HCT116 (cell line): ENCODE data around the gene ALDH3B1. TPM values are rescaled to one million over a fixed set of nuclear protein-coding genes. Genes with fewer than 3 reads are reported as not detected.

ENCODE experiments used
- ATAC-seq: fragments of 200-7000 bp; cut with Tn5 transposase; 2 replicates; pipeline ENCODE4 v1.9.1; 2020; ENCODE audit warnings: mild to moderate bottlenecking, moderate library complexity
- BruUV-seq: library from RNA; stranded (reverse); fragments of 400-500 nt; replicated peaks from 2 replicates; lab custom pipeline; 2021; lab: Mats Ljungman, UMichigan
- CTCF ChIA-PET: fragments of 300-600 bp; sonication (Branson Sonifier 250); formaldehyde crosslinking; loops from one replicate; lab custom pipeline; 2021; ENCODE audit warnings: antibody characterized with exemption; lab: Charles Lee
- POLR2A ChIA-PET: fragments of 300-600, 350-600 bp; sonication (Branson Sonifier 250); formaldehyde crosslinking; loops from one replicate; lab custom pipeline; 2021; ENCODE audit warnings: antibody characterized with exemption; lab: Charles Lee
- RAD21 ChIA-PET, 2 experiments: fragments of 300-600 bp; sonication (Branson Sonifier 250); formaldehyde crosslinking; loops; one replicate each; lab custom pipeline; 2023; ENCODE audit warnings: low total read pairs in 2 of 2; ENCODE audit not compliant: uncharacterized antibody in 2 of 2, unreplicated experiment in 2 of 2, low non-redundant PET in 1 of 2; lab: Charles Lee
- DNase-seq: peaks from one replicate; pipeline ENCODE4 v3.0.0-alpha.2; 2010; ENCODE audit warnings: low read depth, low spot score
- H2AFZ ChIP-seq: fragments of 200-600 bp; shearing (Covaris generic), sonication (generic); 2 replicates; pipeline ENCODE4 v1.6.1; 2017; ENCODE audit warnings: low read depth, mixed run types, mixed read lengths, antibody characterized with exemption, low read length; ENCODE audit not compliant: poor library complexity, severe bottlenecking
- H3K27ac ChIP-seq: 2 replicates; pipeline ENCODE4 v1.5.1; 2012; ENCODE audit warnings: low read depth, low read length
- H3K27me3 ChIP-seq: fragments of 200-600 bp; sonication (generic); 2 replicates; pipeline ENCODE4 v1.6.1; 2016; ENCODE audit warnings: mixed run types, low read length, mixed read lengths; ENCODE audit not compliant: insufficient read depth
- H3K36me3 ChIP-seq, 2 experiments: fragments of 200-500 bp in 1 of 2; fragments of 200-600 bp in 1 of 2; sonication (Bioruptor generic) in 1 of 2; sonication (generic) in 1 of 2; 2 replicates each; pipeline versions ENCODE4 v1.5.1 to v1.6.1; 2014 to 2016; ENCODE audit warnings: low read length in 2 of 2, inconsistent platforms in 1 of 2, mixed read lengths in 1 of 2, mixed run types in 1 of 2; ENCODE audit not compliant: insufficient read depth in 2 of 2, control insufficient read depth in 1 of 2
- H3K4me1 ChIP-seq, 2 experiments: fragments of 200-600 bp in 1 of 2; sonication (generic) in 1 of 2; 2 replicates each; pipeline versions ENCODE4 v1.5.1 to v1.6.1; 2012 to 2017; ENCODE audit warnings: low read length in 2 of 2, inconsistent platforms in 1 of 2, mild to moderate bottlenecking in 1 of 2, mixed read lengths in 1 of 2, mixed run types in 1 of 2, moderate library complexity in 1 of 2; ENCODE audit not compliant: insufficient read depth in 2 of 2, control insufficient read depth in 1 of 2
- H3K4me2 ChIP-seq: fragments of 200-600 bp; sonication (generic); 2 replicates; pipeline ENCODE4 v1.6.1; 2017; ENCODE audit warnings: mixed run types, low read length, mixed read lengths
- H3K4me3 ChIP-seq, 2 experiments: fragments of 200-600 bp in 1 of 2; sonication (generic) in 1 of 2; replicated peaks in 1 of 2; 2 replicates each; pipeline ENCODE4 v1.5.1; 2011 to 2016; ENCODE audit warnings: low read length in 2 of 2, control low read depth in 1 of 2, low read depth in 1 of 2, mild to moderate bottlenecking in 1 of 2, mixed read lengths in 1 of 2, mixed run types in 1 of 2
- H3K79me2 ChIP-seq: fragments of 200-600 bp; sonication (generic); 2 replicates; pipeline ENCODE4 v1.6.1; 2017; ENCODE audit warnings: mild to moderate bottlenecking, mixed run types, low read length, moderate library complexity, mixed read lengths; ENCODE audit not compliant: insufficient read depth
- H3K9ac ChIP-seq: fragments of 200-600 bp; sonication (generic); 2 replicates; pipeline ENCODE4 v1.6.1; 2016; ENCODE audit warnings: low read length, mixed read lengths
- H3K9me2 ChIP-seq: fragments of 200-600 bp; sonication (generic), shearing (Covaris generic); 2 replicates; pipeline ENCODE4 v1.6.1; 2017; ENCODE audit warnings: mixed run types, mild to moderate bottlenecking, moderate library complexity; ENCODE audit not compliant: insufficient read depth
- H3K9me3 ChIP-seq, 2 experiments: fragments of 200-500 bp in 1 of 2; fragments of 200-600 bp in 1 of 2; sonication (Bioruptor generic) in 1 of 2; sonication (generic) in 1 of 2; 2 replicates each; pipeline ENCODE4 v1.6.1; 2014 to 2017; ENCODE audit warnings: low read length in 2 of 2, mixed read lengths in 2 of 2, inconsistent platforms in 1 of 2, low read depth in 1 of 2, mild to moderate bottlenecking in 1 of 2, mixed run types in 1 of 2, moderate library complexity in 1 of 2; ENCODE audit not compliant: control insufficient read depth in 1 of 2, insufficient read depth in 1 of 2
- H4K20me1 ChIP-seq: fragments of 200-600 bp; sonication (generic), shearing (Covaris generic); 2 replicates; pipeline ENCODE4 v1.6.1; 2017; ENCODE audit warnings: mixed run types, mild to moderate bottlenecking, moderate library complexity; ENCODE audit not compliant: insufficient read depth
- CBX3 ChIP-seq: IDR thresholded peaks from 2 replicates; pipeline ENCODE4 v1.6.1; 2012; ENCODE audit warnings: low read depth
- CTCF ChIP-seq, 3 experiments: fragments of 200-600 bp in 1 of 3; sonication (generic) in 1 of 3; IDR thresholded peaks in 2 of 3; conservative IDR thresholded peaks in 1 of 3; 2 replicates each; pipeline ENCODE4 v1.5.1; 2012 to 2017; ENCODE audit warnings: low read depth in 2 of 3, low read length in 2 of 3, antibody characterized with exemption in 1 of 3, borderline replicate concordance in 1 of 3, control low read depth in 1 of 3, mild to moderate bottlenecking in 1 of 3, mixed read lengths in 1 of 3, mixed run types in 1 of 3, moderate library complexity in 1 of 3; ENCODE audit not compliant: insufficient read depth in 1 of 3
- EGR1 ChIP-seq: IDR thresholded peaks from 2 replicates; pipeline ENCODE4 v1.6.1; 2012; ENCODE audit warnings: low read depth
- ELF1 ChIP-seq: IDR thresholded peaks from 2 replicates; pipeline ENCODE4 v1.6.1; 2012; ENCODE audit warnings: low read depth, borderline replicate concordance
- EZH2 ChIP-seq: fragments of 200-600 bp; sonication (generic); IDR thresholded peaks from 2 replicates; pipeline ENCODE4 v1.6.1; 2017; ENCODE audit warnings: antibody characterized with exemption, mixed run types
- FOSL1 ChIP-seq: IDR thresholded peaks from 2 replicates; pipeline ENCODE4 v1.6.1; 2012; ENCODE audit warnings: low read depth
- JUND ChIP-seq: IDR thresholded peaks from 2 replicates; pipeline ENCODE4 v1.6.1; 2012
- POLR2A ChIP-seq: IDR thresholded peaks from 2 replicates; pipeline ENCODE4 v1.7.0; 2011; ENCODE audit warnings: borderline replicate concordance; ENCODE audit not compliant: insufficient read depth, insufficient read length; ENCODE audit errors: extremely low read depth
- POLR2AphosphoS5 ChIP-seq: IDR thresholded peaks from 2 replicates; pipeline ENCODE4 v1.6.1; 2011; ENCODE audit warnings: mild to moderate bottlenecking, low read depth, low read length, moderate library complexity
- RAD21 ChIP-seq: IDR thresholded peaks from 2 replicates; pipeline ENCODE4 v1.6.1; 2012; ENCODE audit warnings: low read depth, mild to moderate bottlenecking
- SIN3A ChIP-seq: IDR thresholded peaks from 2 replicates; pipeline ENCODE4 v1.6.1; 2012; ENCODE audit warnings: low read depth
- SRF ChIP-seq: IDR thresholded peaks from 2 replicates; pipeline ENCODE4 v1.6.1; 2012; ENCODE audit warnings: low read depth
- TCF7L2 ChIP-seq: IDR thresholded peaks from 2 replicates; pipeline ENCODE4 v1.7.0; 2011; ENCODE audit warnings: borderline replicate concordance, inconsistent platforms; ENCODE audit not compliant: insufficient read depth, insufficient read length; ENCODE audit errors: extremely low read depth
- YY1 ChIP-seq: IDR thresholded peaks from 2 replicates; pipeline ENCODE4 v1.6.1; 2011; ENCODE audit warnings: low read length, low read depth, moderate library complexity, mild to moderate bottlenecking; ENCODE audit not compliant: insufficient replicate concordance; ENCODE audit errors: extremely low read depth
- ZNF274 ChIP-seq: fragments of 200-500 bp; sonication (Bioruptor generic); IDR thresholded peaks from 2 replicates; pipeline ENCODE4 v1.6.1; 2014; ENCODE audit warnings: mild to moderate bottlenecking, low read depth, low read length, inconsistent platforms
- intact Hi-C: fragments of 100-400 bp; cut with micrococcal nuclease; formaldehyde crosslinking; loops from 2 replicates; pipeline ENCODE4 v1.10.0; 2022
- total RNA-seq: library from RNA; stranded (reverse); gene quantifications from one replicate; pipeline ENCODE4 v1.2.1, GENCODE V29; 2021; ENCODE audit not compliant: unreplicated experiment
- TF ChIP-seq, protein P1 (sequence below): IDR thresholded peaks from 2 replicates; pipeline ENCODE4 v1.6.1; 2011; ENCODE audit warnings: mild to moderate bottlenecking, low read length, moderate library complexity; ENCODE audit not compliant: insufficient replicate concordance; ENCODE audit errors: extremely low read depth
- TF ChIP-seq, protein P2 (sequence below): IDR thresholded peaks from 2 replicates; pipeline ENCODE4 v1.6.1; 2012

The ALDH3B1 gene
- total RNA-seq, 1 experiment from 2014 or later = 25.5 TPM

DNA sequence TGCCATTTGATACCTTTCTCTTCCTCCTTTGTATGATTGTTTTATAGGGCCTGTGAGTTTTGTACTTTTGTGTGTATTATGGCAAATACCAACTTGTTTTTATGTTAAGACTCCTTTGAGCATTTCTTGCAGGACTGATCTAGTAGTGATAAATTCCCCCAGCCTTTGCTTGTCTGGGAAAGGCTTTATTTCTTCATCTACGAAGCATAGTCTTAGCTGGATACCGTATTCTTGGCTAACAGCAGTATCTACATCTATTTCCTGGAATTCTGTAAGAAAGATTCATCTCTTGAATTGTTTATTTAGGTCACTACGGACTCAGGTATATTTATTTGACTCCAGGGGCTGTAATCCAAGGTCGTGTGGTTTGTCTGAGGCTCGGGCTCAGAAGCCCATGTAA is 14.4 kb downstream of the ALDH3B1 start:
- ATAC-seq (no peak), DNase-seq (no peak)
- H3K79me2 ChIP-seq = no peaks in the 10 kb centered on the region
- TF ChIP-seq EZH2 (no peak), SRF (no peak), POLR2AphosphoS5 (no peak), CBX3 (no peak), CTCF (IDR thresholded peaks at IDR 0.05 in 2 of 3, conservative IDR thresholded peaks at IDR 0.05 in 1 of 3; ENCODE audit: borderline replicate concordance in 1 of 3, insufficient read depth in 1 of 3, low read depth in 2 of 3, low read length in 2 of 3) (no peak), SIN3A (no peak), EGR1 (no peak), ELF1 (no peak), POLR2A (no peak), YY1 (no peak), FOSL1 (no peak), TCF7L2 (no peak), JUND (no peak), RAD21 (no peak), ZNF274 (no peak)
- TF ChIP-seq, protein P1, sequence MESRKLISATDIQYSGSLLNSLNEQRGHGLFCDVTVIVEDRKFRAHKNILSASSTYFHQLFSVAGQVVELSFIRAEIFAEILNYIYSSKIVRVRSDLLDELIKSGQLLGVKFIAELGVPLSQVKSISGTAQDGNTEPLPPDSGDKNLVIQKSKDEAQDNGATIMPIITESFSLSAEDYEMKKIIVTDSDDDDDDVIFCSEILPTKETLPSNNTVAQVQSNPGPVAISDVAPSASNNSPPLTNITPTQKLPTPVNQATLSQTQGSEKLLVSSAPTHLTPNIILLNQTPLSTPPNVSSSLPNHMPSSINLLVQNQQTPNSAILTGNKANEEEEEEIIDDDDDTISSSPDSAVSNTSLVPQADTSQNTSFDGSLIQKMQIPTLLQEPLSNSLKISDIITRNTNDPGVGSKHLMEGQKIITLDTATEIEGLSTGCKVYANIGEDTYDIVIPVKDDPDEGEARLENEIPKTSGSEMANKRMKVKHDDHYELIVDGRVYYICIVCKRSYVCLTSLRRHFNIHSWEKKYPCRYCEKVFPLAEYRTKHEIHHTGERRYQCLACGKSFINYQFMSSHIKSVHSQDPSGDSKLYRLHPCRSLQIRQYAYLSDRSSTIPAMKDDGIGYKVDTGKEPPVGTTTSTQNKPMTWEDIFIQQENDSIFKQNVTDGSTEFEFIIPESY = no peak
- TF ChIP-seq, protein P2, sequence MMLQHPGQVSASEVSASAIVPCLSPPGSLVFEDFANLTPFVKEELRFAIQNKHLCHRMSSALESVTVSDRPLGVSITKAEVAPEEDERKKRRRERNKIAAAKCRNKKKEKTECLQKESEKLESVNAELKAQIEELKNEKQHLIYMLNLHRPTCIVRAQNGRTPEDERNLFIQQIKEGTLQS = no peak
- intact Hi-C loops = no loop called here
- peaks cover 41 to 69% of the 10 kb centered on the region in 2 experiments for H3K4me1 ChIP-seq
- H2AFZ ChIP-seq = no peak overlapping the region
- no peaks in the 10 kb centered on the region for H4K20me1 ChIP-seq
- no TSS peak for BruUV-seq
- POLR2A ChIA-PET = no interaction called here
- H3K9me2 ChIP-seq = no peaks in the 10 kb centered on the region
- no peaks in the 10 kb centered on the region for H3K36me3 ChIP-seq
- RAD21 ChIA-PET = no interaction called here
- peaks cover 0 to 4% of the 10 kb centered on the region in 2 experiments; a peak in 1 of 4 replicates for H3K9me3 ChIP-seq
- H3K4me2 ChIP-seq = no peak overlapping the region
- no peaks in the 10 kb centered on the region for H3K27me3 ChIP-seq
- no peak overlapping the region for H3K4me3 ChIP-seq
- H3K9ac ChIP-seq = no peak overlapping the region
- CTCF ChIA-PET = no interaction called here
- no peak overlapping the region for H3K27ac ChIP-seq
